ENCODE measurements around the gene IFNAR1. TPM values are rescaled to one million over a fixed set of nuclear protein-coding genes. Genes with fewer than 3 reads are reported as not detected.
A peak's percentile ranks its signal among the peaks of the same experiment; 100 is the strongest.

IFNAR1 gene
- total RNA-seq, 1 donor from 2014 or later: 13.6 TPM

DNA sequence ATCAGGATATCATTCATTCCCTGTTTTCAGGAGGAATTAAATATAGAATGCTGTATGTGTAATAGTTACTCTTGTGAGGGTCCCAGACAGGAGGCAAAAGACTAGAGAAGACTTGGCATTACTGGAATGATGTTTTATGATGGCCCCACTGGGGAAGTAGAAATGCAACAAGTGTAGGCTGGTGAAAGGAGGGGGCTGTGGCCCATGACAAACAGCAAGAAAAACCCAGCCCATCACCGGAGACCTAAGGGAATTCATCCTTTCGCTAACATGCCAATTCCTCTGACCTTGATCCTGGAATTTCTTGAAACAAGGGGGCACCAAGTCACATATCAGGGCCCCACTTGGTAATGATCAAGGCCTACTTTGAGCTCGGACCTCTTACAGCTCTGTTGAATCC lies 72.9 kb downstream of the IFNAR1 start:
- no peak for DNase-seq (ENCODE audit: low read depth)

DNA sequence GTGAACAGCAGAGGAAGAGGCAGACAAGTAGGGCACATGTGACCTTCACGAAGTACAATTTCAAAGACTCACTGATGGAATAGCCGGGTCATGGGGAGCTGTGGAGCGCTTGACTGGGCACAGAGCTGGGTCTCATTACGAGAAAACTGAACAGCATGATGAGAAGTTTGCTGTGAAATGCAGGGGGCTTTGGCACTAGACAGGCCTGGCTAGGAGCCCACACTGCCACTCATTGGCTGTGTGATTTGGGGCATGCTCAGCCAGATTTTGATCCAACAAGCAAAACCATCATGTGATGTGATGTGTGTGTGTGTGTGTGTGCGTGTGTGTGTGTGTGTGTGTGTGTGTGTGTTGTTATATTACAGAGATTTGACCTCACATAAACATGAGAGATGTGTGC lies 73.6 kb downstream of the IFNAR1 start:
- no peak for DNase-seq (ENCODE audit: low read depth)

- no peak for DNase-seq (ENCODE audit: low read depth)
Observed at GRCh38 chr21:33401630-33401992, 76.8 kb downstream of the IFNAR1 start.

DNA sequence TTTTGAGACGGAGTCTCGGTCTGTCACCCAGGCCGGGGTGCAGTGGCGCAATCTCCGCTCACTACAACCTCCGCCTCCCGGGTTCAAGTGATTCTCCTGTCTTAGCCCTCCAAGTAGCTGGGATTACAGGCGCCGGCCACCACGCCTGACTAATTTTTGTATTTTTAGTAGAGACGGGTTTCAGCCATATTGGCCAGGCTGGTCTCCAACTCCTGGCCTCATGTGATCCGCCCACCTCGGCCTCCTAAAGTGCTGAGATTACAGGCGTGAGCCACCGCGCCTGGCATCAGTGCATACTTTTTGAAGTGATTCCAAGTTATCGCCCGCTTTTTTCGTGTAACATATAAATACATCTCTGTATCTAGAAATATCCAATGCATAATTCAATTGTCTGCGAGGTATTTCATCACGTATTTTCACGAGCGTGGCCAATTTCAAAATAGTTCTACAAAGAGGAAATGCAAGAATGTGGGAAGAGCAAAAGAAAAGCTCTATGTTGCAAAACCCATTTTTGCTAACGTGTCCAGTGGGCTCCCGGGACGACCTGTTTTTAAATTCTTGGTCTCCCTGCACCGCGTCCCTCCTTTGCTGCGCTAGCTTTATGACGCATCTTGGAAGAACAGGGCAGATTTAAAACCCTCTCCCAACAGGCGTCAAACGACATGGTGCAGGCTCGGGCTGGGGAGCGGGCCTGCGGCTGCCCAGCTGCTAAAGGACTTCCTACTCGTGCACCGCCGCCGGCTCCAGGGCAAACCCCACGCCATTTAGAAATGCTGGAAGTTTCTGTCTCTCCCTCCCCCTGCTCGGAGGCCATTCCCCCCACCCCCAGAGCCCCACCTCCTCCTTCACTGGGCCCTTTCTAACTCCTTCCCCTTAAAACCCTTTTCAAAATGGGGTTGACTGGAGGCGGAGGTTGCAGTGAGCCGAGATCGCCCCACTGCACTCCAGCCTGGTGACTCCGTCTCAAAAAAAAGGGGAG lies 77.5 kb downstream of the IFNAR1 start:
- peak; percentile 67 for DNase-seq (ENCODE audit: low read depth)

GRCh38 chr21:33403128-33403785 lies 78.5 kb downstream of the IFNAR1 start, which contains the start of gene IFNGR2:
Gene IFNGR2 (plus strand): TSS chr21:33403413. CDS start chr21:33403544, 131 bp downstream.
- DNase-seq (ENCODE audit: low read depth): no peak

GRCh38 chr21:33403786-33404585 lies 79.2 kb downstream of the IFNAR1 start:
- DNase-seq (ENCODE audit: low read depth): peak; percentile 64

GRCh38 chr21:33406493-33406892 lies 81.7 kb downstream of the IFNAR1 start:
- DNase-seq (ENCODE audit: low read depth): no peak

Other genes starting within 250 kb of the IFNAR1 start
- gene IFNAR2, start 95.0 kb upstream of the IFNAR1 start, total RNA-seq: 5.6 and 10.1 TPM in 2 replicates
- 32.8 and 34.9 TPM in 2 replicates for gene IL10RB, start 58.6 kb upstream of the IFNAR1 start, total RNA-seq
- gene IFNGR2, start 78.4 kb downstream of the IFNAR1 start, total RNA-seq: 24.8 and 33.6 TPM in 2 replicates
- gene TMEM50B, start 155.0 kb downstream of the IFNAR1 start, total RNA-seq: 35.7 and 62.5 TPM in 2 replicates
- 3.3 and 3.5 TPM in 2 replicates for gene DNAJC28, start 166.7 kb downstream of the IFNAR1 start, total RNA-seq
- 92.6 and 101 TPM in 2 replicates for gene GART, start 217.1 kb downstream of the IFNAR1 start, total RNA-seq
- 116 and 181 TPM in 2 replicates for gene SON, start 218.1 kb downstream of the IFNAR1 start, total RNA-seq

All from myocyte (in vitro differentiated cells).